ENCODE results near the gene IKZF1.

GRCh38 chr7:50368366-50368765 lies 63.9 kb downstream of the IKZF1 start:
- no peak for TF ChIP-seq CTCF (conservative IDR thresholded peaks at IDR 0.05 in 1 of 2, IDR thresholded peaks at IDR 0.05 in 1 of 2; ENCODE audit: low read depth in 1 of 2, low read length in 2 of 2)
- no peak for TF ChIP-seq EZH2 (IDR thresholded peaks at IDR 0.05; ENCODE audit: low read length, missing control alignments)
